Breast epithelium (tissue), 3 donors: ENCODE data around the gene CASP3.

ENCODE experiments used
- CTCF ChIP-seq, 3 donors: fragments of 450-650 bp; IDR thresholded peaks; one replicate each; pipeline ENCODE4 v1.5.1; 2016 to 2017; ENCODE audit warnings: antibody characterized with exemption in 3 of 3, mild to moderate bottlenecking in 3 of 3, moderate library complexity in 3 of 3
- POLR2A ChIP-seq: fragments of 450-650 bp; IDR thresholded peaks from one replicate; pipeline ENCODE4 v1.6.1; 2016; ENCODE audit warnings: antibody characterized with exemption, mild to moderate bottlenecking, moderate library complexity
- POLR2AphosphoS5 ChIP-seq, 3 donors: sonication (generic); formaldehyde crosslinking; IDR thresholded peaks; one replicate each; pipeline ENCODE4 v1.6.1; 2017; ENCODE audit warnings: antibody characterized with exemption in 3 of 3

GRCh38 chr4:184647266-184648053 is 1.8 kb downstream of the CASP3 start:
- TF ChIP-seq CTCF (IDR thresholded peaks at IDR 0.05) (no peak), POLR2A (no peak), POLR2AphosphoS5 (IDR thresholded peaks at IDR 0.05) (no peak)
